ENCODE measurements around the gene AK5. TPM values are rescaled to one million over a fixed set of nuclear protein-coding genes. Genes with fewer than 3 reads are reported as not detected.

AK5 gene, protein sequence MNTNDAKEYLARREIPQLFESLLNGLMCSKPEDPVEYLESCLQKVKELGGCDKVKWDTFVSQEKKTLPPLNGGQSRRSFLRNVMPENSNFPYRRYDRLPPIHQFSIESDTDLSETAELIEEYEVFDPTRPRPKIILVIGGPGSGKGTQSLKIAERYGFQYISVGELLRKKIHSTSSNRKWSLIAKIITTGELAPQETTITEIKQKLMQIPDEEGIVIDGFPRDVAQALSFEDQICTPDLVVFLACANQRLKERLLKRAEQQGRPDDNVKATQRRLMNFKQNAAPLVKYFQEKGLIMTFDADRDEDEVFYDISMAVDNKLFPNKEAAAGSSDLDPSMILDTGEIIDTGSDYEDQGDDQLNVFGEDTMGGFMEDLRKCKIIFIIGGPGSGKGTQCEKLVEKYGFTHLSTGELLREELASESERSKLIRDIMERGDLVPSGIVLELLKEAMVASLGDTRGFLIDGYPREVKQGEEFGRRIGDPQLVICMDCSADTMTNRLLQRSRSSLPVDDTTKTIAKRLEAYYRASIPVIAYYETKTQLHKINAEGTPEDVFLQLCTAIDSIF
- 25.3 and 38.3 TPM in 2 replicates for total RNA-seq

DNA sequence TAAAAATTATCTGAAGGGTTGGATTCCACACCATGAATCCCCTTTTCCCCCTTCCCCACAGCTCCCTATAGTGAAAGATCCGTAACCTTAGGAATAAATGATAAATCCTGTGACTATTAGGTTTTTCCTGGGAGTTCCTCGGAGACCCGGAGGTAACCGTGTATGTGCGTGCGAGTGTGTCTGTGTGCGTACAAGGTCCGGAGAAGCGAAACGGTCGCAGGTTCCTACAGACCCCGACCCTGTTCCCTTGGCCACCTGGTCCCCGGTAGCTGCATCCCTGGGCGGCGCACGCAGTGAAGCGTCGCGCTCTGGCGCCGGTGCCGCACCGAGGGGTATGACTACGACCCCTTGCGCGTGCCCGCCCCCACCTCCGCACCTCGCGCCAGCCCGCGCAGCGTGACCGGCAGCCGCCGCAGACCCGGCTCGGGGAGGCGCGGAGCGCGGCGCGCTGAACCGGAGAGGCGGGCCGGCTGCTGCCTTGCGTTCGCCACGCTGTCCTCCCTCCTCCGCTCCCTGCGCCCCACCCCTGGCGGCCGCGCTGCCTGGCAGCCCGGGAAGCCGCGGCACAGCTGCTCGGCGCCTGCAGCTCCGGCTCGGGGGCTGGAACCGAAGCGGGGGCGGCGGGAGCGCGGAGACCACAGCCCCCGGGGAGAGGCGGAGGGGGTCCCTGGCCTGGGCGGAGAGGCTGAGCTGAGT is at the start of gene AK5:
Gene AK5 (plus strand): TSS at position 529 of the 696 bp plus-strand sequence. CDS start 295 bp downstream, outside the sequence.
- TF ChIP-seq, protein P1, sequence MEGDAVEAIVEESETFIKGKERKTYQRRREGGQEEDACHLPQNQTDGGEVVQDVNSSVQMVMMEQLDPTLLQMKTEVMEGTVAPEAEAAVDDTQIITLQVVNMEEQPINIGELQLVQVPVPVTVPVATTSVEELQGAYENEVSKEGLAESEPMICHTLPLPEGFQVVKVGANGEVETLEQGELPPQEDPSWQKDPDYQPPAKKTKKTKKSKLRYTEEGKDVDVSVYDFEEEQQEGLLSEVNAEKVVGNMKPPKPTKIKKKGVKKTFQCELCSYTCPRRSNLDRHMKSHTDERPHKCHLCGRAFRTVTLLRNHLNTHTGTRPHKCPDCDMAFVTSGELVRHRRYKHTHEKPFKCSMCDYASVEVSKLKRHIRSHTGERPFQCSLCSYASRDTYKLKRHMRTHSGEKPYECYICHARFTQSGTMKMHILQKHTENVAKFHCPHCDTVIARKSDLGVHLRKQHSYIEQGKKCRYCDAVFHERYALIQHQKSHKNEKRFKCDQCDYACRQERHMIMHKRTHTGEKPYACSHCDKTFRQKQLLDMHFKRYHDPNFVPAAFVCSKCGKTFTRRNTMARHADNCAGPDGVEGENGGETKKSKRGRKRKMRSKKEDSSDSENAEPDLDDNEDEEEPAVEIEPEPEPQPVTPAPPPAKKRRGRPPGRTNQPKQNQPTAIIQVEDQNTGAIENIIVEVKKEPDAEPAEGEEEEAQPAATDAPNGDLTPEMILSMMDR (IDR thresholded peaks at IDR 0.05; ENCODE audit: extremely low read depth, low read depth, low read length) = no peak
- no peaks in the 10 kb centered on the region for H3K27me3 ChIP-seq (ENCODE audit: insufficient read depth, low read length)
- DNase-seq (ENCODE audit: insufficient read length, low spot score, missing footprints) = peak; percentile 95

DNA sequence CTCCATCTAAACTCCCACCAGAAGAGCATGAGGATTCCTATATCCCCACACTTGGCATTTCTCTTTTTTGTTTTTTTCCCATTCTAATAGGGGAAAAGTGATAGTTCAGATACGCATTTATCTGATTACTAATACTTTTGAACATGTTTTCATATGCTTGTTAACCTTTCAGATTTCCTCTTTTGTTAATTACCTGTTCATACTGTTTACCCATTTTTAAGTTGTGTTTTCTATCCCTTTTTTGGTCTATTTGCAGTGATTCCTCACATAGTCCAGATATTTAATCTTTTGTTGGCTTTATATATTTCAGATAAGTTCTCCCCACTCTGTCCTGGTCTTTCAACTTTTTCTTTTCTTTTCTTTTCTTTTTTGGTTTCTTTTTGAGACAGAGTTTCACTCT is 49.0 kb upstream of the AK5 start:
- Histone ChIP-seq H2AFZ (ENCODE audit: low read length) (no peak overlapping the region), H3K27me3 (ENCODE audit: insufficient read depth, low read length) (no peaks in the 10 kb centered on the region), H3K79me2 (ENCODE audit: insufficient read depth, low read length) (no peaks in the 10 kb centered on the region), H3K4me3 (ENCODE audit: insufficient read depth, low read length) (no peak overlapping the region), H3K27ac (ENCODE audit: low read depth, low read length) (no peak overlapping the region), H3K36me3 (ENCODE audit: insufficient read depth, low read length) (no peaks in the 10 kb centered on the region), H3K4me2 (ENCODE audit: insufficient read depth, low read length) (no peak overlapping the region), H4K20me1 (ENCODE audit: insufficient read depth, low read length) (no peaks in the 10 kb centered on the region), H3K9me3 (ENCODE audit: low read depth, low read length) (no peaks in the 10 kb centered on the region), H3K4me1 (ENCODE audit: insufficient read depth, low read length) (no peaks in the 10 kb centered on the region)
- TF ChIP-seq, protein P1 (IDR thresholded peaks at IDR 0.05; ENCODE audit: extremely low read depth, low read depth, low read length) = no peak
- DNase-seq (ENCODE audit: insufficient read length, low spot score, missing footprints) = no peak

More for the DNA sequence above, at the start of gene AK5:
- no peaks in the 10 kb centered on the region for H3K36me3 ChIP-seq (ENCODE audit: insufficient read depth, low read length)
- H3K4me3 ChIP-seq (ENCODE audit: insufficient read depth, low read length) = peak within 1 kb of the TSS; percentile 85
- H3K79me2 ChIP-seq (ENCODE audit: insufficient read depth, low read length) = peaks cover 26% of the 10 kb centered on the region
- H3K27ac ChIP-seq (ENCODE audit: low read depth, low read length) = no peak within 1 kb of the TSS
- H4K20me1 ChIP-seq (ENCODE audit: insufficient read depth, low read length) = no peaks in the 10 kb centered on the region
- peak within 1 kb of the TSS; percentile 92 for H2AFZ ChIP-seq (ENCODE audit: low read length)
- H3K9me3 ChIP-seq (ENCODE audit: low read depth, low read length) = no peaks in the 10 kb centered on the region
- H3K4me1 ChIP-seq (ENCODE audit: insufficient read depth, low read length) = peaks cover 10% of the 10 kb centered on the region
- H3K4me2 ChIP-seq (ENCODE audit: insufficient read depth, low read length) = peak within 1 kb of the TSS; percentile 98

DNA sequence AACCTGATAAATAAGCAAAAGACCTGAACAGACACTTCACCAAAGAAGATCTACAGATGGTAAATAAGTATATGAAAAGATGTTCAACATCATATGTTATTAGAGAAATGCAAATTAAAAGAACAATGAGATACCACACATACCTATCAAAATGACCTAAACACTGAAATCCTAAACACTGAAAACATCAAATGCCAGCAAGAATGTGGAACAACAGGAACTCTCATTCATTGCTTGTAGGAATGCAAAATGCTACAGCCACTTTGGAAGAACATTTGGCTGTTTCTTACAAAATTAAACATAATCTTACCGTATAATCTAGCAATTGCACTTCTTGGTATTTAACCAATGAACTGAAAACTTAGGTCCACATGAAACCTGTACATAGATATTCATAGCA is 47.7 kb upstream of the AK5 start:
- TF ChIP-seq, protein P1 (IDR thresholded peaks at IDR 0.05; ENCODE audit: extremely low read depth, low read depth, low read length) = no peak
- H2AFZ ChIP-seq (ENCODE audit: low read length) = no peak overlapping the region
- no peaks in the 10 kb centered on the region for H4K20me1 ChIP-seq (ENCODE audit: insufficient read depth, low read length)
- H3K27ac ChIP-seq (ENCODE audit: low read depth, low read length) = no peak overlapping the region
- no peak overlapping the region for H3K4me2 ChIP-seq (ENCODE audit: insufficient read depth, low read length)
- DNase-seq (ENCODE audit: insufficient read length, low spot score, missing footprints) = no peak
- H3K36me3 ChIP-seq (ENCODE audit: insufficient read depth, low read length) = no peaks in the 10 kb centered on the region
- no peak overlapping the region for H3K4me3 ChIP-seq (ENCODE audit: insufficient read depth, low read length)
- no peaks in the 10 kb centered on the region for H3K9me3 ChIP-seq (ENCODE audit: low read depth, low read length)
- H3K27me3 ChIP-seq (ENCODE audit: insufficient read depth, low read length) = no peaks in the 10 kb centered on the region
- no peaks in the 10 kb centered on the region for H3K4me1 ChIP-seq (ENCODE audit: insufficient read depth, low read length)
- H3K79me2 ChIP-seq (ENCODE audit: insufficient read depth, low read length) = no peaks in the 10 kb centered on the region

DNA sequence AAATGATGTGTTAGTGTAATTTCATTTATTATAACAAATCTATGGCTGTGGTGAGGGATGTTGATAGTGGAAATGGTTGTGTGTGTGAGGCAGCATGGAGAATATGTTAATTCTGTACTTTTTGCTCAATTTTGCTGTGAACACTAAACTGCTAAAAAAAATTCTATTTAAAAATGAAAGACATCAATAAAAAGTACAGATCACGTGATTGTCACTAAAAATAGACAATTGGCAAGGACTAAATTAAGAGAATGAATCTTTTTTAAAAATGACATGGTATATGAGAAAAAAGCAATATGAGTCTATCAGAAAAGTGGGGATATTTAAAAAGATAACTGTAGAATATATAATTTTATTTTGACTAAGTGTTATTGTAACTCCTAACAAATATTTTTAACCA is 46.9 kb upstream of the AK5 start:
- TF ChIP-seq, protein P1 (IDR thresholded peaks at IDR 0.05; ENCODE audit: extremely low read depth, low read depth, low read length) = no peak
- no peaks in the 10 kb centered on the region for H3K9me3 ChIP-seq (ENCODE audit: low read depth, low read length)
- no peak overlapping the region for H3K27ac ChIP-seq (ENCODE audit: low read depth, low read length)
- no peaks in the 10 kb centered on the region for H3K79me2 ChIP-seq (ENCODE audit: insufficient read depth, low read length)
- no peak for DNase-seq (ENCODE audit: insufficient read length, low spot score, missing footprints)
- H4K20me1 ChIP-seq (ENCODE audit: insufficient read depth, low read length) = no peaks in the 10 kb centered on the region
- H3K36me3 ChIP-seq (ENCODE audit: insufficient read depth, low read length) = no peaks in the 10 kb centered on the region
- no peak overlapping the region for H3K4me2 ChIP-seq (ENCODE audit: insufficient read depth, low read length)
- H3K27me3 ChIP-seq (ENCODE audit: insufficient read depth, low read length) = no peaks in the 10 kb centered on the region
- H3K4me1 ChIP-seq (ENCODE audit: insufficient read depth, low read length) = no peaks in the 10 kb centered on the region
- H2AFZ ChIP-seq (ENCODE audit: low read length) = no peak overlapping the region
- no peak overlapping the region for H3K4me3 ChIP-seq (ENCODE audit: insufficient read depth, low read length)

All from osteoblast (primary cell).